Natural killer cell (primary cell): ENCODE data around the gene VWA7. TPM values are rescaled to one million over a fixed set of nuclear protein-coding genes. Genes with fewer than 3 reads are reported as not detected.

Source experiments
- ATAC-seq, 3 donors: fragments of 150-1000 bp in 2 of 3; fragments of 200-7000 bp in 1 of 3; cut with Tn5 transposase; 1 replicate in 1 of 3; 2 replicates in 2 of 3; pipeline ENCODE4 v1.10.0; 2021; ENCODE audit warnings: mild to moderate bottlenecking in 2 of 3, moderate library complexity in 2 of 3
- DNase-seq, 2 donors: peaks; one replicate each; pipeline versions ENCODE4 v3.0.0 to v3.0.0-alpha.2; 2013 to 2021; ENCODE audit warnings: mixed read lengths in 1 of 2
- H3K27ac ChIP-seq: one replicate; pipeline ENCODE4 v1.5.1; 2013; ENCODE audit warnings: mild to moderate bottlenecking, low read length
- H3K27me3 ChIP-seq: one replicate; pipeline ENCODE4 v1.6.1; 2013; ENCODE audit warnings: low read length; ENCODE audit not compliant: control insufficient read depth, insufficient read depth
- H3K36me3 ChIP-seq: one replicate; pipeline ENCODE4 v1.6.1; 2013; ENCODE audit warnings: low read length; ENCODE audit not compliant: control insufficient read depth, insufficient read depth
- H3K4me1 ChIP-seq: one replicate; pipeline ENCODE4 v1.6.1; 2013; ENCODE audit warnings: low read length; ENCODE audit not compliant: control insufficient read depth, insufficient read depth
- H3K4me3 ChIP-seq: one replicate; pipeline ENCODE4 v1.5.1; 2013; ENCODE audit warnings: low read length
- H3K9me3 ChIP-seq: one replicate; pipeline ENCODE4 v1.6.1; 2013; ENCODE audit warnings: low read length; ENCODE audit not compliant: control insufficient read depth, insufficient read depth
- H3K27ac Mint-ChIP-seq, 2 donors: one replicate each; pipeline ENCODE4 v1.8.0; 2022; ENCODE audit warnings: mild to moderate bottlenecking in 2 of 2, mixed read lengths in 2 of 2, moderate library complexity in 1 of 2
- H3K27me3 Mint-ChIP-seq, 2 donors: one replicate each; pipeline ENCODE4 v1.8.0; 2022; ENCODE audit warnings: low read depth in 2 of 2, mixed read lengths in 2 of 2
- H3K36me3 Mint-ChIP-seq: one replicate; pipeline ENCODE4 v1.8.0; 2022; ENCODE audit warnings: mixed read lengths
- H3K4me1 Mint-ChIP-seq, 2 donors: one replicate each; pipeline ENCODE4 v1.8.0; 2022; ENCODE audit warnings: mixed read lengths in 2 of 2
- H3K4me3 Mint-ChIP-seq: one replicate; pipeline ENCODE4 v1.8.0; 2022; ENCODE audit warnings: mild to moderate bottlenecking, moderate library complexity, mixed read lengths
- H3K9me3 Mint-ChIP-seq, 2 donors: one replicate each; pipeline ENCODE4 v1.8.0; 2022; ENCODE audit warnings: mixed read lengths in 2 of 2
- WGBS: methylation state at CpG from one replicate; pipeline ENCODE4 v1.1.7; 2013; ENCODE audit warnings: missing lambda C conversion rate; ENCODE audit not compliant: insufficient coverage; 5-methylcytosine and 5-hydroxymethylcytosine counted together
- intact Hi-C: fragments of 100-400 bp; cut with micrococcal nuclease; formaldehyde crosslinking; loops from one replicate; pipeline ENCODE4 v1.14.2; 2022
- total RNA-seq, 4 donors: library from RNA; stranded (reverse); fragments of 120-200 nt in 1 of 4; gene quantifications; one replicate each; pipeline versions ENCODE4 v1.2.3 to v1.2.4, GENCODE V29; 2013 to 2022
- TF ChIP-seq, protein P1 (sequence below): fragments of 200-600 bp; IDR thresholded peaks from one replicate; pipeline ENCODE4 v1.8.0; 2022; ENCODE audit warnings: antibody characterized with exemption

The VWA7 gene
- total RNA-seq, 3 donors from 2014 or later (not counting 1 experiment from before 2014, with no cell fraction given), result 2.4 to 4.7 (median 3.2) TPM

DNA sequence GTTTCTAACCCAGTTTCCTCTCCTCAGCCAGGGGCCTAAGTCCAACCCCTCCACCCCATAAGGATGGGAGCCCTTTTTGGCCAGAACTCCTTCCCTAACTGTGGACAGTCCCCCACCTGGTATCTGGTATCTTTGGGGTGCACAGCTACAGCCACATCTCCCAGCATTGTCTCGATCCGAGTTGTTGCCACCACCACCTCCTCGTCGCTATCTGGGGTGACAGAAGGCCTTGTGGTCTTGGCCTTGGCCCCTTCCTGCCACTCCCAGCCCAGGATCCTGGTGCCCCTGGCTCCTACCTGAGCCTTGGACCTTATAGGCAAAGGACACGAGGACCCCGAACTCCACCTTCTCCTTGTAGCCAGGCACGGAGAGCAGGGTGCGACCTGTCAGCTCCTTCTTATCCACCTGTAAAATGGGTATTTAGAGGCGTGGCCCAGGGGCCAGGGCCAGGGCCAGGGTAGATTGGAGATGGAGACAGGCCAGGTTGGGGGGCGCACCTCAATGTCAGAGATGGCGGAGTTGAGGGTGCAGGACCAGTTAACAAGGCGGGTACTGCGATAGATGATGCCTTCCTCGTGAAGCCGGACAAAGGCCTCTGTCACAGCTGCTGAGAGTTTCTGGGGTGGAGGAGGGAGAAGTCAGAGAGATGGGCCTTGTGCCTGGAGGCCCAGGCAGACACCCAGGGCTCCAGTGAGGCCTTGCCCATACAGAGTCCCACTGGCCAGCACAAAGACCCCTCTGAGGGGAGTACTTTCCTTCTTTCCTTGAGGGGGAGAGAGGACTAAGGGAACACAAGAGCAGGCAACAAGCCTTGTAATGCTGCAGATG, 7.2 kb upstream of the VWA7 start:
- intact Hi-C loops, result no loop called here
- 98% methylated on average over 15 of the region's 15 CpGs for WGBS
- Histone ChIP-seq H3K4me1 (no peaks in the 10 kb centered on the region), H3K36me3 (peaks cover 59% of the 10 kb centered on the region), H3K9me3 (no peaks in the 10 kb centered on the region), H3K27me3 (no peaks in the 10 kb centered on the region), H3K27ac (no peak overlapping the region), H3K4me3 (no peak overlapping the region)
- Mint-ChIP-seq H3K36me3 (no peaks in the 10 kb centered on the region), H3K4me3 (no peak overlapping the region), H3K27me3 (no peaks in the 10 kb centered on the region), H3K27ac (no peak overlapping the region), H3K9me3 (no peaks in the 10 kb centered on the region), H3K4me1 (no peaks in the 10 kb centered on the region)
- ATAC-seq (no peak), DNase-seq (no peak)
- TF ChIP-seq, protein P1, sequence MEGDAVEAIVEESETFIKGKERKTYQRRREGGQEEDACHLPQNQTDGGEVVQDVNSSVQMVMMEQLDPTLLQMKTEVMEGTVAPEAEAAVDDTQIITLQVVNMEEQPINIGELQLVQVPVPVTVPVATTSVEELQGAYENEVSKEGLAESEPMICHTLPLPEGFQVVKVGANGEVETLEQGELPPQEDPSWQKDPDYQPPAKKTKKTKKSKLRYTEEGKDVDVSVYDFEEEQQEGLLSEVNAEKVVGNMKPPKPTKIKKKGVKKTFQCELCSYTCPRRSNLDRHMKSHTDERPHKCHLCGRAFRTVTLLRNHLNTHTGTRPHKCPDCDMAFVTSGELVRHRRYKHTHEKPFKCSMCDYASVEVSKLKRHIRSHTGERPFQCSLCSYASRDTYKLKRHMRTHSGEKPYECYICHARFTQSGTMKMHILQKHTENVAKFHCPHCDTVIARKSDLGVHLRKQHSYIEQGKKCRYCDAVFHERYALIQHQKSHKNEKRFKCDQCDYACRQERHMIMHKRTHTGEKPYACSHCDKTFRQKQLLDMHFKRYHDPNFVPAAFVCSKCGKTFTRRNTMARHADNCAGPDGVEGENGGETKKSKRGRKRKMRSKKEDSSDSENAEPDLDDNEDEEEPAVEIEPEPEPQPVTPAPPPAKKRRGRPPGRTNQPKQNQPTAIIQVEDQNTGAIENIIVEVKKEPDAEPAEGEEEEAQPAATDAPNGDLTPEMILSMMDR, result no peak

DNA sequence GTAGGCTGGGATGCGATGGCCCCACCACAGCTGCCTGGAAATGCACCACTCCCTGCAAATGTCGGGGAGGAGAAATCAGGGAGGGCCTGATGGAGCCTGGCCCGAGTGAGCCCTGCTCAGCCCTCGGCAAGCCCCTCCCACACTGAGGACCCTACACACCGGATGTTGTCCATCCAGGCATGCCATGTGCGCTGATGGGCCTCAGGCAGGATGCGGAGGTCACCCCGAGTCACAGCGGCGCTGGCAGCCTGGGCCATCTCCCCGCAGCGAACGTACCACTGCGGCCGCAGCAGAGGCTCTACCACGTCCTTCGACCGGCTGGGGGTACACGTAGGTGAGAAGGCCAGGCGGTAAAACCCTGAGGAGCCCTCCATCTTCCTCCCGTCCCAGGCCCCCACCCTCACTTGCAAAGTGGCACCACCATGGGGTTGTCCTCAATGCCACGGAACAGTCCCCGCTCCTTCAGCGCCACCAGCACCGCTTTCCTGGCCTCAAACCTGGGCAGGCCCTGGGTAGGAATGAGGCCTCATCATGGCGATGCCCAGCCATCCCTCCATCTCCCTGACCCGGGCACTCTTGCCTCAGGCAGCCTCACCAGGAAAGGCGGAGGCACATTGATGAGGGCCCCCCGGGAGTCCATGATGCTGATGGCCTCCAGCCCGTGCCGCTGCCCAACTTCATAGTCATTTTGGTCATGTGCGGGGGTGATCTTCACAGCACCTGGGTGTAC, 5.2 kb upstream of the VWA7 start:
- Mint-ChIP-seq H3K36me3 (no peaks in the 10 kb centered on the region), H3K9me3 (no peaks in the 10 kb centered on the region), H3K27me3 (no peaks in the 10 kb centered on the region), H3K4me1 (peaks cover 0 to 5% of the 10 kb centered on the region in 2 donors), H3K4me3 (no peak overlapping the region), H3K27ac (no peak overlapping the region)
- Histone ChIP-seq H3K4me3 (no peak overlapping the region), H3K36me3 (peaks cover 66% of the 10 kb centered on the region), H3K27ac (no peak overlapping the region), H3K9me3 (no peaks in the 10 kb centered on the region), H3K27me3 (no peaks in the 10 kb centered on the region), H3K4me1 (peaks cover 9% of the 10 kb centered on the region)
- DNase-seq, result no peak
- TF ChIP-seq, protein P1, result no peak
- intact Hi-C loops, result no loop called here
- WGBS, result 96% methylated on average over 32 of the region's 32 CpGs
- ATAC-seq, result no peak

DNA sequence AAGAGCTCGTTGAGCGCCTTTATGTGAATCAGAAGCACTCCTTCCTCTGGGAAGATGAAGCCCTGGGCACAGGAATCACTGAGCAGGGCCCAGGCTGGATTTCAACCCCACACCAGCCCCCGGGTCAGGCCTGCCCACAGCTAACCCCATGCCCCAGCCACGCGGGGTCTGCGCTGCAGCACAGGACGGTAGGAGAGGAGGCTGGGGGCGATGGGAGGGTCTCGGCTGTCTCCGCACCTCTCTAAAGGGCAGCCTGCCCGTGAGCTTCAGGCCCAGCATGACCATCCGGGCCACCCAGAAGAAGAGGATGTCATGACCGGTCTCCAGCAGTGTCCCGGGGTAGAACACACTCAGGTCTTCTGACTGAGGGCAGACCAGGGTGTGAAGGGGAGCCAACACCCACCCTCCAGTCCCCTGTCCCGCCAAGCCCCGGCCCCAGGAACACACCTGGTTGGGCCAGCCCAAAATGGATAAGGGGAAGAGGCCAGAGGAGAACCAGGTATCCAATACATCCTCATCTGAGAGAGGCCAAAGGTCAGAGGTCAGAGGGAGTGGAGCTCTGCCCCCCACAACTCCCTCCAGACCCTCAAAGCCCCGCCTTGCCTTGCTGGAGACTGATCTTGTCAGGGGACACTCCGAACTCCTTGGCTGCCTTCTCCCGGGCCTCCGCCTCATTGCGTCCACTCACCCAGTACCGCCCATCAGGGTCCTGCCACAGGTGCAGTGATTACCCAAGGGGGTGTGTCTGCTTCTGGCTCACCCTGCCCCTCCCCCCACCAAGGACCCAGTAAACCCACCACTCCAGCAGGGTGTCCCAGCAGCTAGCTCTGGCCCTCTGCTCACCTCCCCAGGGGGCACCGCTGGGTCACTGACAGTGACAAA, 4.4 kb upstream of the VWA7 start:
- Histone ChIP-seq H3K4me1 (peaks cover 17% of the 10 kb centered on the region), H3K9me3 (no peaks in the 10 kb centered on the region), H3K27ac (no peak overlapping the region), H3K36me3 (peaks cover 66% of the 10 kb centered on the region), H3K4me3 (no peak overlapping the region), H3K27me3 (no peaks in the 10 kb centered on the region)
- DNase-seq (no peak), ATAC-seq (no peak)
- Mint-ChIP-seq H3K27ac (no peak overlapping the region), H3K27me3 (no peaks in the 10 kb centered on the region), H3K4me3 (no peak overlapping the region), H3K36me3 (no peaks in the 10 kb centered on the region), H3K4me1 (peaks cover 0 to 12% of the 10 kb centered on the region in 2 donors), H3K9me3 (no peaks in the 10 kb centered on the region)
- intact Hi-C loops, result no loop called here
- WGBS, result 93% methylated on average over 23 of the region's 23 CpGs
- TF ChIP-seq, protein P1, result no peak
